ENCODE results near the gene GPC6. TPM values are rescaled to one million over a fixed set of nuclear protein-coding genes. Genes with fewer than 3 reads are reported as not detected.

Gene GPC6
- total and polyA plus RNA-seq, 2 donors (not counting 1 experiment from before 2014, with no cell fraction given): not detected

DNA sequence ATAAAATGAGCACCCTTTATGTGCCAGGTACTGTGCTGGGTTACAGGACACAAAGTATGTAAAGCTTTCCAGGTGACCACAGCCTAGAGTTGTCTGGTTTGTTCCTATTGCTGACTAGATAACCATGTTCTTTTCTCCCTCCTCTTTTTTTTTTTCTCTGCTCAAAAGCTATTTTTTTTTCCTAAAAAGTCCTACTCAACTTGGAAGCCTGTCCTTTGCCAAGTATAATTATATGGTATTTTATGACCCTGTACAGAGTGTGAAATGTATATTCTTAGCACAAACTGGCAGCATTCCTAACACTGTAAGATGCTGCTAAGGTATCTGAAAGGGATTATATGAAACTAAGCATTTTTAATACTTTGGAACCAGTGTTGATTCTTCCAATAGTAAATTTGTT lies 171.0 kb downstream of the GPC6 start:
- Histone ChIP-seq H4K20me1 (ENCODE audit: control insufficient read depth, insufficient read depth, low read length, poor library complexity, severe bottlenecking) (no peaks in the 10 kb centered on the region), H3K36me3 (replicated peaks in 1 of 2; ENCODE audit: control extremely low read depth in 1 of 2, control insufficient read depth in 1 of 2, extremely low read depth in 1 of 2, insufficient read depth in 2 of 2, low read length in 1 of 2) (no peaks in the 10 kb centered on the region), H3K4me2 (replicated peaks; ENCODE audit: low read depth, low read length, poor library complexity, severe bottlenecking) (no peak overlapping the region), H3K9me3 (ENCODE audit: control extremely low read depth in 1 of 3, control insufficient read depth in 2 of 3, insufficient read depth in 1 of 3, low read length in 2 of 3) (peaks cover 0 to 3% (median 0%) of the 10 kb centered on the region in 3 donors), H3K79me2 (ENCODE audit: control insufficient read depth, insufficient read depth, low read length) (no peaks in the 10 kb centered on the region), H3K4me3 (ENCODE audit: control extremely low read depth in 1 of 5, extremely low read depth in 1 of 5, insufficient read depth in 1 of 5, low read depth in 2 of 5, low read length in 4 of 5) (no peak overlapping the region), H3K9ac (ENCODE audit: low read length) (no peak overlapping the region), H2AFZ (ENCODE audit: insufficient read depth, low read depth, low read length, poor library complexity, severe bottlenecking) (no peak overlapping the region), H3K27me3 (replicated peaks in 1 of 4; ENCODE audit: control extremely low read depth in 1 of 4, control insufficient read depth in 3 of 4, insufficient read depth in 4 of 4, low read length in 3 of 4) (no peaks in the 10 kb centered on the region), H3K27ac (ENCODE audit: low read length in 2 of 2) (no peak overlapping the region), H3K4me1 (ENCODE audit: control insufficient read depth in 2 of 2, insufficient read depth in 2 of 2, low read length in 2 of 2) (no peaks in the 10 kb centered on the region)
- DNase-seq (no peak), ATAC-seq (ENCODE audit: low read depth) (no peak)
- ChIA-PET CTCF (no interaction called here), POLR2A (no interaction called here)
- Mint-ChIP-seq H3K4me3 (no peak overlapping the region), H3K27me3 (no peaks in the 10 kb centered on the region), H3K4me1 (no peaks in the 10 kb centered on the region), H3K27ac (no peak overlapping the region), H3K9me3 (ENCODE audit: insufficient read depth) (peaks cover 3% of the 10 kb centered on the region)
- intact Hi-C loops (cut with micrococcal nuclease): no loop called here
- TF ChIP-seq, protein P1, sequence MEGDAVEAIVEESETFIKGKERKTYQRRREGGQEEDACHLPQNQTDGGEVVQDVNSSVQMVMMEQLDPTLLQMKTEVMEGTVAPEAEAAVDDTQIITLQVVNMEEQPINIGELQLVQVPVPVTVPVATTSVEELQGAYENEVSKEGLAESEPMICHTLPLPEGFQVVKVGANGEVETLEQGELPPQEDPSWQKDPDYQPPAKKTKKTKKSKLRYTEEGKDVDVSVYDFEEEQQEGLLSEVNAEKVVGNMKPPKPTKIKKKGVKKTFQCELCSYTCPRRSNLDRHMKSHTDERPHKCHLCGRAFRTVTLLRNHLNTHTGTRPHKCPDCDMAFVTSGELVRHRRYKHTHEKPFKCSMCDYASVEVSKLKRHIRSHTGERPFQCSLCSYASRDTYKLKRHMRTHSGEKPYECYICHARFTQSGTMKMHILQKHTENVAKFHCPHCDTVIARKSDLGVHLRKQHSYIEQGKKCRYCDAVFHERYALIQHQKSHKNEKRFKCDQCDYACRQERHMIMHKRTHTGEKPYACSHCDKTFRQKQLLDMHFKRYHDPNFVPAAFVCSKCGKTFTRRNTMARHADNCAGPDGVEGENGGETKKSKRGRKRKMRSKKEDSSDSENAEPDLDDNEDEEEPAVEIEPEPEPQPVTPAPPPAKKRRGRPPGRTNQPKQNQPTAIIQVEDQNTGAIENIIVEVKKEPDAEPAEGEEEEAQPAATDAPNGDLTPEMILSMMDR (IDR thresholded peaks at IDR 0.05): no peak
- no peak for TF ChIP-seq EZH2 (IDR thresholded peaks at IDR 0.05; ENCODE audit: borderline replicate concordance, insufficient read depth, low read depth, low read length, poor library complexity, severe bottlenecking)

DNA sequence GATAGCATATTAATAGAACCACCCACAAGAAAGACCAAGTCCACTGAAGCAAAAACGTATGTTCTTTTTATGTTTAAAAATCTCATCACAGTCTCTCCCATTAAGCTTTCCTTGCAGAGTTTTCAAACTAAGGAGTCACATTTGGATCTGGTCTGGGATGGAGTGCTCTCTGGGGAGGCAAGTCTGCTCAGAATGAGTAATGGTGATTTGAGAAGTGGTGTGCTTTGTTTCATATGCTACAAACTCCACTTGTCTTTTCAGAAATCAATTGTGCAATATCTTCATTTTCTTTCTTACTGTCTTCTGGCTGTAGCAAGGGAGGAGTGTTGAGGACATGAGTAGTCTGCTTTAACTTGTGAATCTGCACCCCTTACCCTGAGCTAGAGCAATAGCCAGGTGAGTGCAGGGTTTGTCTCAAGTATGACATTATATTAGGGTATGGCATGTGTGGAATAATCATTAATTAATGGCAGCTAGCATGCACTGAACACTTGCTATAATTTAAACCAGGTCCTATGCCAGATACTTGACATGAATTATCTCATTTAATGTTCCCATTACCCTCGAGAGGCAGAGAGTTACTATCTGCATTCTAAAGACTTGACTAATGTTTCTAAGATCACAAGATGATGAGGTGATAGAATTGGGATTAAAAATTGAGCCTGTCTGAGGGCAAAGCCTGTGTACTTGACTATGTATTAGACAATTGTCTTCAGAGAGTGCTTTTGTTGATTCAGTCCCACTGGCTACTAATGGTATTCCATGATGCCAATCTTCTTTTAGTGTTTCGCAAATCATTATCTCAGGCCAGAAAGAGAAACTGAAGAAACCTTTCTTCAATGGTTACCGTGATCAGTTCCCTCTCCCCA lies 171.8 kb downstream of the GPC6 start:
- ATAC-seq (ENCODE audit: low read depth): no peak
- intact Hi-C loops (cut with micrococcal nuclease): no loop called here
- Histone ChIP-seq H3K79me2 (ENCODE audit: control insufficient read depth, insufficient read depth, low read length) (no peaks in the 10 kb centered on the region), H3K36me3 (replicated peaks in 1 of 2; ENCODE audit: control extremely low read depth in 1 of 2, control insufficient read depth in 1 of 2, extremely low read depth in 1 of 2, insufficient read depth in 2 of 2, low read length in 1 of 2) (no peaks in the 10 kb centered on the region), H3K9me3 (ENCODE audit: control extremely low read depth in 1 of 3, control insufficient read depth in 2 of 3, insufficient read depth in 1 of 3, low read length in 2 of 3) (peaks cover 0 to 3% (median 0%) of the 10 kb centered on the region in 3 donors), H3K4me3 (ENCODE audit: control extremely low read depth in 1 of 5, extremely low read depth in 1 of 5, insufficient read depth in 1 of 5, low read depth in 2 of 5, low read length in 4 of 5) (no peak overlapping the region), H3K4me2 (replicated peaks; ENCODE audit: low read depth, low read length, poor library complexity, severe bottlenecking) (no peak overlapping the region), H2AFZ (ENCODE audit: insufficient read depth, low read depth, low read length, poor library complexity, severe bottlenecking) (no peak overlapping the region), H4K20me1 (ENCODE audit: control insufficient read depth, insufficient read depth, low read length, poor library complexity, severe bottlenecking) (no peaks in the 10 kb centered on the region), H3K27ac (ENCODE audit: low read length in 2 of 2) (no peak overlapping the region), H3K27me3 (replicated peaks in 1 of 4; ENCODE audit: control extremely low read depth in 1 of 4, control insufficient read depth in 3 of 4, insufficient read depth in 4 of 4, low read length in 3 of 4) (no peaks in the 10 kb centered on the region), H3K4me1 (ENCODE audit: control insufficient read depth in 2 of 2, insufficient read depth in 2 of 2, low read length in 2 of 2) (no peaks in the 10 kb centered on the region), H3K9ac (ENCODE audit: low read length) (no peak overlapping the region)
- CTCF ChIA-PET: no interaction called here
- POLR2A ChIA-PET: no interaction called here
- no peaks in the 10 kb centered on the region for H3K27me3 Mint-ChIP-seq
- TF ChIP-seq, protein P1 (IDR thresholded peaks at IDR 0.05): no peak
- TF ChIP-seq EZH2 (IDR thresholded peaks at IDR 0.05; ENCODE audit: borderline replicate concordance, insufficient read depth, low read depth, low read length, poor library complexity, severe bottlenecking): no peak
- no peak overlapping the region for H3K27ac Mint-ChIP-seq
- 80% methylated on average over 2 of the region's 4 CpGs for WGBS (ENCODE audit: insufficient coverage)
- no peak overlapping the region for H3K4me3 Mint-ChIP-seq
- no peaks in the 10 kb centered on the region for H3K4me1 Mint-ChIP-seq
- no peak for DNase-seq
- H3K9me3 Mint-ChIP-seq (ENCODE audit: insufficient read depth): peaks cover 3% of the 10 kb centered on the region

All from B cell (primary cell).